Activated naive CD4-positive, alpha-beta T cell treated with anti-CD3 and anti-CD28 coated beads, Interleukin-2, amount 10 ng/mL, durations not matched to agents 7 days and 5 days (primary cell): ENCODE data around the gene ACER1.
"Not testable (repeated sequence)": the region's sequence is repeated elsewhere in the genome, so short reads cannot be mapped to it uniquely, and the experiment has no call there.

Source experiments
- CTCF ChIA-PET: fragments of 350-600 bp; sonication (Branson Sonifier 250); formaldehyde crosslinking; loops from one replicate; lab custom pipeline; 2021; ENCODE audit warnings: antibody characterized with exemption; lab: Charles Lee
- DNase-seq: peaks from one replicate; pipeline ENCODE4 v3.0.0-alpha.2; 2020
- H3K27ac Mint-ChIP-seq: one replicate; pipeline ENCODE4 v1.8.0; 2021; ENCODE audit warnings: mild to moderate bottlenecking, moderate library complexity, mixed read lengths
- H3K27me3 Mint-ChIP-seq: one replicate; pipeline ENCODE4 v1.8.0; 2021; ENCODE audit warnings: mild to moderate bottlenecking, mixed read lengths
- H3K36me3 Mint-ChIP-seq: one replicate; pipeline ENCODE4 v1.8.0; 2021; ENCODE audit warnings: mixed read lengths
- H3K4me1 Mint-ChIP-seq: one replicate; pipeline ENCODE4 v1.8.0; 2021; ENCODE audit warnings: mixed read lengths
- H3K4me3 Mint-ChIP-seq: one replicate; pipeline ENCODE4 v1.8.0; 2021; ENCODE audit warnings: mild to moderate bottlenecking, moderate library complexity, mixed read lengths
- H3K9me3 Mint-ChIP-seq: one replicate; pipeline ENCODE4 v1.8.0; 2021; ENCODE audit warnings: mixed read lengths

Gene ACER1

GRCh38 chr19:6287269-6287885 lies 46.0 kb downstream of the ACER1 start:
- Mint-ChIP-seq H3K4me1 (no peaks in the 10 kb centered on the region), H3K36me3 (peaks cover 4% of the 10 kb centered on the region)
- CTCF ChIA-PET = no interaction called here

DNA sequence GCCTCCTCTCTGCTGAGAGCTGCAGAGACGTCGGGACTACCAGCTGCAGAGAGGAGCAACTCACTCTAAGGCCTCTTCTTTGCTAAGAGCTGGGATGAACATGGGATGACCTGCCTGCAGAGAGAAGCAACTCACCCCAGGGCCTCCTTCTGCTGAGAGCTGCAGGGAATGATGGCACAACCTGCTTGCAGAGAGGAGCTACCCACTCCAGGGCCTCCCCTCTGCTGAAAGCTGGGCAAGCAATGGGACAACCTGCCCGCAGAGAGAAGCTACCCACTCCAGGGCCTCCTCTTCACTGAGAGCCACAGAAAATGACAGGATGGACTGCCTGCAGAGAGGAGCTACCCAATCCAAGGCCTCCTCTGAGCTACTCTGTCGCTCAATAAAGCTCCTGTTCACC lies 46.7 kb downstream of the ACER1 start:
- no peak for DNase-seq
- H3K27me3 Mint-ChIP-seq = peaks cover 16% of the 10 kb centered on the region
- no peaks in the 10 kb centered on the region for H3K4me1 Mint-ChIP-seq
- peaks cover 35% of the 10 kb centered on the region for H3K9me3 Mint-ChIP-seq
- no peak overlapping the region for H3K4me3 Mint-ChIP-seq
- H3K27ac Mint-ChIP-seq = no peak overlapping the region
- CTCF ChIA-PET = no interaction called here
- H3K36me3 Mint-ChIP-seq = peaks cover 4% of the 10 kb centered on the region

More at GRCh38 chr19:6287269-6287885, 46.0 kb downstream of the ACER1 start:
- H3K4me3 Mint-ChIP-seq = no peak overlapping the region
- peaks cover 40% of the 10 kb centered on the region for H3K9me3 Mint-ChIP-seq
- DNase-seq = no peak
- H3K27me3 Mint-ChIP-seq = peaks cover 15% of the 10 kb centered on the region
- no peak overlapping the region for H3K27ac Mint-ChIP-seq

GRCh38 chr19:6282393-6282792 lies 51.0 kb downstream of the ACER1 start:
- peaks cover 23% of the 10 kb centered on the region for H3K27me3 Mint-ChIP-seq
- H3K4me3 Mint-ChIP-seq, H3K9me3 Mint-ChIP-seq, H3K27ac Mint-ChIP-seq, DNase-seq, H3K36me3 Mint-ChIP-seq, CTCF ChIA-PET: not testable (repeated sequence)
- peaks cover 20% of the 10 kb centered on the region for H3K4me1 Mint-ChIP-seq

DNA sequence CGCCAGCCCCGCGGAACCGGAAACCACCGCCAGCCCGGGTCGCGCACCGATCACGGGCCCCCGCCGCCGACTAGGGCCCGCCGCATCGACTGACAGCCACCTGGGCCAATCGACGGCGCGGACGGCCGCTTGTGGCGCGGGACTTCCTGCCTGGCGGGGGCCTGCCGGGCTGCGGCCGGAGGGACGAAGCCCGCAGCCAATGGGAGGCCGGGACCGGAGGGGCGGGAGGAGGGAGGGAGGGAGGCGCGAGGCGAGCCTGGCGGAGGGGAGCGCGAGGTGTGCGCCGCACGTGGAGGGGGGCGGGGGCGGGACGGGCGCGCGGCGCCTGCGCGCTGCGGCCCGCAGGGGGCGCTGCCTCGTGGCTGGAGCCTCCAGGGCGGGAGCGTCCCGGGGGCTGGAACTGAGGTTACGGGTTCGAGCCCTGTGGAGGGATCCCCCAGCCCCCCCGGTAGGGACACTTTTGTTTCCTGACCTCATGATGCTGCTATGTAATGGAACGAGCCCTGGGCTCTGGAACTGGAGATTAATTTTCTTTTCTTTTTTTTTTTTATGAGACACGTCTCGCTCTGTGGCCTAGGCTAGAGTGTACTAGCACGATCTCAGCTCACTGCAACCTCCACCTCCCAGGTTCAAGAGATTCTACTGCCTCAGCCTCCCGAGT lies 53.4 kb downstream of the ACER1 start, which contains the start of gene MLLT1:
Gene MLLT1 (minus strand): TSS at position 45 of the 661 bp plus-strand sequence. CDS start 191 bp downstream, outside the sequence.
- Mint-ChIP-seq H3K27me3 (peaks cover 21% of the 10 kb centered on the region), H3K4me3 (peak within 1 kb of the TSS; percentile 95), H3K27ac (peak within 1 kb of the TSS; percentile 86), H3K9me3 (no peaks in the 10 kb centered on the region), H3K4me1 (peaks cover 34% of the 10 kb centered on the region), H3K36me3 (peaks cover 5% of the 10 kb centered on the region)
- DNase-seq = peak; percentile 97
- CTCF ChIA-PET = no interaction called here

DNA sequence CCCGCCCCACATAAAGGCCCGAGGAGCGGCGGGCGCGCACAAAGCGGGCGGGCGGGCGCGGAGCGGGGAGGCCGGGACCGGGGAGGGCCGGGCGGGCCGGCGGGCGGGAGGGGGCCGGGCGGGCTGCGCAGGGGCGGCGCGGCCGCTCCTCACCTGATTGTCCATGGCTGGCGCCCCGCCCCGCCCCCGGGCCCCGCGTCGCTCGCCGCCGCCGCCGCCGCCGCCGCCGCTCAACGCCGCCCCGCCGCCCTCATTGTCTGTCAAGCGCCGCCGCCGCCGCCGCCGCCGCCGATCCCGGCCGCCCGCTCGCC lies 53.8 kb downstream of the ACER1 start:
- H3K4me3 Mint-ChIP-seq = peak overlapping the region; percentile 65
- no peak for DNase-seq
- CTCF ChIA-PET = interaction anchor here (0.9 to 1.2 kb wide), 2 partner anchors 18 to 61 kb away, joined by 3 to 10 read pairs; no protein-coding TSS in a partner anchor
- H3K4me1 Mint-ChIP-seq = peaks cover 34% of the 10 kb centered on the region
- peaks cover 16% of the 10 kb centered on the region for H3K27me3 Mint-ChIP-seq
- H3K36me3 Mint-ChIP-seq = peaks cover 5% of the 10 kb centered on the region
- H3K9me3 Mint-ChIP-seq = no peaks in the 10 kb centered on the region
- no peak overlapping the region for H3K27ac Mint-ChIP-seq

DNA sequence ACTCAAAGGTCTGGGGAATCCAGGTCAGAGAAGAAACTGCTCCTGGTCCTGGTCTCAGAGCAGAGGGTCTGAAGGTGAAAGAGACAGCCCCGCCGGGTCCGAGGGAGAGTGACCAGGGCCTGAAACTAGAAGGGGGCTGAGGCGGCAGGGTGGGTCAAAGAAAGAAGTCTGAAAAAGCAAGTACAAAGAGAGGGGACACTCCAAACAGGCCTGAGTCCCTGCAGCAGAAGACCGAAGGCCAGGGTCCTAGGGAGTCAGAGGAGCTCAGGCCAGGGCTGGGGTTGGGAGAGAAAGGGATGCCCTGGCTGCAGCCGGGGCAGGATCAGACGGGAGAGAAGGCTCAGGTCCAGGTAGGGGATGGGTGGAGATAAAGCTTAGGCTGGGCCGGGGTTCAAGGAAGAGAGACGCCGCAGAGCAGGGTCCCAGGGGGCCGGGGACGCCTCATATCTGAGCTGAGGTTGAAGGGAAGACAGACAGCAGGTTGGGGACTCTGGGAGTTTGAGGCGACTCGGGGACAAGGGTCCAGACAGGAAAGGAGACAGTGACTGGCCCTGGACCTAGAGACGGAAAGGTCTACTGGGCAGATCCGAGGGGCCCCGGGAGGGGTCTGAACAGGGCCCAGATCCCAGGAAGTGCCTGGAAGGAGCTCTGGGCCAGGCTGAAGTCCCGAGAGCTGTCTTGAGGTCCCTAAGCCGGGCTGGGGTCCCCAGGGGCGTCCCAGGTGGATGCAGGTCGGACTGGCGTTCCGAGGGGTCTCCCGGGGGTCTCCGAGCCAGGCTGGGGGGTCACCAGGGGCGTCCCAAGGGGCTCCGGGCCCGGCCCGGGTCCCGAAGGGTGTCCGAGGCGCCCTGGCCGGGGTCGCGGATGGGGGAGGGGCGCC lies 54.4 kb downstream of the ACER1 start:
- H3K27me3 Mint-ChIP-seq = peaks cover 16% of the 10 kb centered on the region
- H3K4me1 Mint-ChIP-seq = peaks cover 34% of the 10 kb centered on the region
- peaks cover 5% of the 10 kb centered on the region for H3K36me3 Mint-ChIP-seq
- DNase-seq = no peak
- no peaks in the 10 kb centered on the region for H3K9me3 Mint-ChIP-seq
- CTCF ChIA-PET = interaction anchor here (0.5 to 1.2 kb wide), 3 partner anchors 17 to 756 kb away, joined by 3 to 10 read pairs (median 3); no protein-coding TSS in a partner anchor
- H3K4me3 Mint-ChIP-seq = peak overlapping the region; percentile 95
- peak overlapping the region; percentile 86 for H3K27ac Mint-ChIP-seq

GRCh38 chr19:6278051-6278450 lies 55.4 kb downstream of the ACER1 start:
- DNase-seq = no peak
- Mint-ChIP-seq H3K27ac (peak overlapping the region; percentile 86), H3K27me3 (peaks cover 14% of the 10 kb centered on the region), H3K9me3 (no peaks in the 10 kb centered on the region), H3K36me3 (peaks cover 5% of the 10 kb centered on the region), H3K4me1 (peaks cover 34% of the 10 kb centered on the region), H3K4me3 (peak overlapping the region; percentile 95)
- CTCF ChIA-PET = no interaction called here

DNA sequence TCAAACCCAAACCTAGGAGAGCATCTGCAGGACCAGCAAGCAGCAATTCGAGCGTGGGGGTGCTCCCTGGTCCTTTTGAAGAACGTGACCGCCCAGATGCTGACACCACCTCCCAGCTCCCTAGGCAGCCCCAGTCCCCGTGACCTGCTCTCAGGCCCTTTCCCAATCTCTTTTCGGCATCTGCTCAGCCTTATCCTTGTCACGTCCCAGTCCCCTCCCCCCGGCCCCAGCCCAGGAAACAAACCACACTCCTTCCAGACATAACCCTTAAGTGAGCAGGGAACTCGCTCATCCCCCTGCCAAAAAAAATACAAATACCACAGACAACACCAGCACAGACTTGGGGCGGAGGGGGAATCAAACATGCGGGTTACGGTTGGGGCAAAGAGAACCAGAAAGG lies 57.0 kb downstream of the ACER1 start:
- DNase-seq = no peak
- Mint-ChIP-seq H3K27ac (no peak overlapping the region), H3K4me1 (peaks cover 37% of the 10 kb centered on the region), H3K4me3 (no peak overlapping the region), H3K9me3 (no peaks in the 10 kb centered on the region), H3K36me3 (peaks cover 5% of the 10 kb centered on the region), H3K27me3 (peaks cover 7% of the 10 kb centered on the region)
- CTCF ChIA-PET = interaction anchor here (0.7 kb wide), 1 partner anchor 149 kb away, joined by 3 read pairs; no protein-coding TSS in a partner anchor

DNA sequence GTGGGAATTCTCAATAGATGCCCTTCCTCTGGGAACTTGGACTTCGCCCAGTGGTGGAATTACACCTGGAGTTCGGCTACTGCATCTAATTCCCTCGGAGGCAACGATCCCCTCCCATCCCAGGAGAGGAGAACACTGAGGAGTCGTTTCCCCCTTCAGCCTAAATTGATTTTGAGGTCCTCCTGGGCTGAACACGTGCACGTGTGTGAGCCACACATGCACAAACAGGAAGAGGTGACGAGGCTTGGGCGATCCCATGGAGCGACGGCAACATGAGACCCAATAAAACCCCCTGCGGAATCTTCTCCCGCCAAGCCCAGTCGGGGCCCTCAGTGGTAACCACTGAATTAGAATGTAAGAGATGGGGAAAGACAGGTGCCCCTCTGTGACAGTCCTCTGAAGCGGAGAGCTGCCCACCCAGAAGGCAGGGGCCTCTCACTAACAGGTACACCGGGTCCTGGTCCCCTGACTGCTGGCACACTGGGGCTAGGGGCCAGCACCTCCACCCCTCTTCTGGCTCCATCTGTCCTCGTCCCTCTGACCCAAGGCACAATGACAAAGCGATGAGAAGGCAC lies 58.2 kb downstream of the ACER1 start:
- DNase-seq = no peak
- Mint-ChIP-seq H3K4me3 (no peak overlapping the region), H3K27ac (peak overlapping the region; percentile 42), H3K4me1 (peaks cover 35% of the 10 kb centered on the region), H3K36me3 (peaks cover 10% of the 10 kb centered on the region), H3K27me3 (no peaks in the 10 kb centered on the region), H3K9me3 (no peaks in the 10 kb centered on the region)
- CTCF ChIA-PET = no interaction called here

DNA sequence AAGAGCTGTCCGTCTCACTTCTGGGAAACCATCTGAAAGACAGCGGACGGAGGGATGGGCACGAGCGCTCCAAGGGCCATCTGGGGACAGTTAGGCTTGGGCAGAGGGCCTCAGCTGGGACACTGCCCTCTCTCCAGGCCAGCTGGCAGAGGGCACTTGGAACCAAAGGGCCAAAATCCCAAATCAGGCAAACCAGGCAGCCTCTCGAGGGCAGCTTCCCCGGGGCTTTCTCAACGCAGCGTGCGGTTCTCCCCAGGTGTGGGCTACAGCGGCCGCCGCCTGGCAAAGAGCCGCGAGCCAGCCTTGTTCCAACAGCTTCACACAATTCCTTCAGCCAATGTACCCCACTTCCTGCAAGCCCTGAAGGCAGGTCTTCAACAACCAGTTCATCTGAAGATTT lies 58.7 kb downstream of the ACER1 start:
- H3K4me1 Mint-ChIP-seq = peaks cover 35% of the 10 kb centered on the region
- H3K27ac Mint-ChIP-seq = no peak overlapping the region
- H3K27me3 Mint-ChIP-seq = no peaks in the 10 kb centered on the region
- no peaks in the 10 kb centered on the region for H3K9me3 Mint-ChIP-seq
- no peak overlapping the region for H3K4me3 Mint-ChIP-seq
- no peak for DNase-seq
- H3K36me3 Mint-ChIP-seq = peaks cover 15% of the 10 kb centered on the region
- CTCF ChIA-PET = no interaction called here

GRCh38 chr19:6273701-6274601 lies 59.5 kb downstream of the ACER1 start:
- Mint-ChIP-seq H3K36me3 (peaks cover 18% of the 10 kb centered on the region), H3K4me3 (no peak overlapping the region), H3K27ac (no peak overlapping the region), H3K9me3 (no peaks in the 10 kb centered on the region), H3K27me3 (no peaks in the 10 kb centered on the region), H3K4me1 (peaks cover 32% of the 10 kb centered on the region)
- CTCF ChIA-PET = no interaction called here
- no peak for DNase-seq

DNA sequence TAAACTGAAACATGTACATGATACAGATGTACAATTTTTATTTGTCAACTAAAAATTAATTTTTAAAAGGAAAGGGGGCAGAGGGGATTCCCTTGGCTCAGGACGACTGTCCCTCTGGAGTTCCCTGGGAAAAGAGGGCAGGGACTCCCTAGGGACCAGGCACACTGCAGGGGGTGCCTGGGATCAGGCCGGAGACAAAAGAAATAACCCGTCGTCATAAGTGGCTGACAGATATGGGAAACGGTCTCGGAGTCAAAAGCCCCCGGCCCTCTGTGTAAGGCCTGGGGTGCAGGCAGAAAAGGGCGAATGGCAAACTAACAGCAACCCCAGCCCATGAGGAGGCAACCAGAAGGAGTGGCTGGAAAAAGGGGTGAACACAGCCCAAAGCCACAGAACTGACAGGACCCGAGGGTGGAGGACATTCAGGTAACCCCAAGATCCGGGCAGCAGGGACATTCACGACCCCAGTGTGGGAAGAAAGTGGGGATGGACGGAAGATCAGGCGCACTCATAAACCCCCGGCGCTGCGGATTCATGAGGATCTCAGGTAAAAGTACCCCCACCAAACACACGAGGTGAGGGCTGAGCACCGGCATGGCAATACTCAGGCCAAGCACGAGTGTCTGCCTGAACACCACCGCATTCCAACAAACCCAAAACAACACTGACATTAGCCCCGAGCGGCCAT lies 60.4 kb downstream of the ACER1 start:
- CTCF ChIA-PET = no interaction called here

GRCh38 chr19:6272411-6272791 lies 61.0 kb downstream of the ACER1 start:
- CTCF ChIA-PET = interaction anchor here (1.2 kb wide), 1 partner anchor 27 kb away, joined by 3 read pairs; no protein-coding TSS in a partner anchor
- no peak overlapping the region for H3K4me3 Mint-ChIP-seq
- no peaks in the 10 kb centered on the region for H3K27me3 Mint-ChIP-seq
- peaks cover 18% of the 10 kb centered on the region for H3K36me3 Mint-ChIP-seq
- no peak overlapping the region for H3K27ac Mint-ChIP-seq
- no peak for DNase-seq
- no peaks in the 10 kb centered on the region for H3K9me3 Mint-ChIP-seq
- H3K4me1 Mint-ChIP-seq = peaks cover 17% of the 10 kb centered on the region

More for the DNA sequence above, 60.4 kb downstream of the ACER1 start:
- Mint-ChIP-seq H3K9me3 (no peaks in the 10 kb centered on the region), H3K4me3 (no peak overlapping the region), H3K27me3 (no peaks in the 10 kb centered on the region), H3K36me3 (peaks cover 18% of the 10 kb centered on the region), H3K4me1 (peaks cover 23% of the 10 kb centered on the region), H3K27ac (no peak overlapping the region)
- no peak for DNase-seq
